Transverse colon (tissue), 4 donors: ENCODE results near the gene CD82. TPM values are rescaled to one million over a fixed set of nuclear protein-coding genes. Genes with fewer than 3 reads are reported as not detected.

Experiments
- DNase-seq: peaks from one replicate; pipeline ENCODE4 v3.0.0-alpha.2; 2019
- H3K27ac ChIP-seq, 4 donors: fragments of 200-600 bp; sonication (generic); 2 replicates each; pipeline ENCODE4 v1.5.1; 2016 to 2018; ENCODE audit warnings: inconsistent platforms in 4 of 4
- H3K27me3 ChIP-seq: fragments of 200-600 bp; sonication (generic); 2 replicates; pipeline ENCODE4 v1.5.1; 2017; ENCODE audit warnings: inconsistent platforms
- H3K36me3 ChIP-seq, 4 donors: fragments of 200-600 bp; sonication (generic); 2 replicates each; pipeline ENCODE4 v1.5.1; 2017 to 2019; ENCODE audit warnings: inconsistent platforms in 4 of 4
- H3K4me1 ChIP-seq, 4 donors: fragments of 200-600 bp; sonication (generic); 2 replicates each; pipeline ENCODE4 v1.5.1; 2017 to 2020; ENCODE audit warnings: inconsistent platforms in 4 of 4
- H3K4me3 ChIP-seq, 4 donors: fragments of 200-600 bp; sonication (generic); 1 replicate in 1 of 4; 2 replicates in 3 of 4; pipeline versions ENCODE4 v1.5.1 to v1.6.1; 2017 to 2019; ENCODE audit warnings: inconsistent platforms in 4 of 4
- H3K9me3 ChIP-seq, 2 donors: fragments of 200-600 bp; sonication (generic); 2 replicates each; pipeline ENCODE4 v1.5.1; 2017 to 2019; ENCODE audit warnings: inconsistent platforms in 2 of 2
- CTCF ChIP-seq, 5 experiments: fragments of 200-600 bp in 3 of 5; fragments of 450-650 bp in 2 of 5; sonication (generic) in 3 of 5; IDR thresholded peaks; 1 replicate in 2 of 5; 2 replicates in 3 of 5; pipeline ENCODE4 v1.5.1; 2016 to 2017; ENCODE audit warnings: antibody characterized with exemption in 5 of 5, inconsistent platforms in 3 of 5, mild to moderate bottlenecking in 2 of 5, moderate library complexity in 1 of 5
- EP300 ChIP-seq: sonication (generic); formaldehyde crosslinking; IDR thresholded peaks from one replicate; pipeline ENCODE4 v1.6.1; 2017; ENCODE audit warnings: antibody characterized with exemption, low read depth
- POLR2A ChIP-seq: fragments of 450-650 bp; IDR thresholded peaks from one replicate; pipeline ENCODE4 v1.6.1; 2016; ENCODE audit warnings: antibody characterized with exemption, mild to moderate bottlenecking, moderate library complexity
- POLR2AphosphoS5 ChIP-seq, 3 donors: sonication (generic); formaldehyde crosslinking; IDR thresholded peaks; one replicate each; pipeline ENCODE4 v1.6.1; 2016; ENCODE audit warnings: antibody characterized with exemption in 3 of 3
- WGBS, 2 donors: methylation state at CpG; one replicate each; pipeline ENCODE4 v1.1.5; 2018; ENCODE audit warnings: low coverage in 1 of 2; 5-methylcytosine and 5-hydroxymethylcytosine counted together
- in situ Hi-C, 4 donors: fragments of 200-750 bp; cut with MboI; loops; one replicate each; pipeline versions ENCODE4 v1.15.0 to v1.15.1; 2017; ENCODE audit warnings: low sequenced_read_pairs in 3 of 4, low pct_ligation_motif_present in 1 of 4, low pct_unique_long_range_greater_than_20kb in 1 of 4
- intact Hi-C: fragments of 100-400 bp; cut with DNase I; formaldehyde crosslinking; loops from one replicate; pipeline ENCODE4 v1.15.1; 2023; ENCODE audit warnings: low total_unique reads
- total RNA-seq, 4 donors: library from RNA; depleted of rRNA; stranded (reverse); fragments of >200 nt; gene quantifications; one replicate each; pipeline ENCODE4 v1.1.0, GENCODE V29; 2016

Gene CD82
- total RNA-seq, 4 donors from 2014 or later: 7.9 to 23.1 (median 14.0) TPM

GRCh38 chr11:44575288-44575672 is 9.8 kb downstream of the CD82 start:
- Histone ChIP-seq H3K4me1 (peaks cover 0 to 22% (median 0%) of the 10 kb centered on the region in 4 donors), H3K4me3 (no peak overlapping the region), H3K9me3 (no peaks in the 10 kb centered on the region), H3K27me3 (no peaks in the 10 kb centered on the region), H3K36me3 (no peaks in the 10 kb centered on the region), H3K27ac (peak overlapping the region in 1 of 4 donors; percentile 28)
- intact Hi-C loops (no loop called here), in situ Hi-C loops (no loop called here)
- TF ChIP-seq POLR2A (no peak), CTCF (IDR thresholded peaks at IDR 0.05) (no peak), POLR2AphosphoS5 (IDR thresholded peaks at IDR 0.05) (no peak), EP300 (no peak)
- no peak for DNase-seq
- 73% methylated on average over 2 of the region's 2 CpGs; no CpG with 5 or more reads in 1 of the 2 donors for WGBS, 2 donors

GRCh38 chr11:44575962-44576361 is 10.5 kb downstream of the CD82 start:
- peaks cover 0 to 17% (median 0%) of the 10 kb centered on the region in 4 donors for H3K4me1 ChIP-seq
- no peak for DNase-seq
- WGBS, 2 donors: 89% methylated on average over 5 of the region's 5 CpGs; no CpG with 5 or more reads in 1 of the 2 donors
- in situ Hi-C loops: no loop called here
- no peaks in the 10 kb centered on the region for H3K9me3 ChIP-seq
- no peaks in the 10 kb centered on the region for H3K27me3 ChIP-seq
- peak overlapping the region in 1 of 4 donors; percentile 25 for H3K27ac ChIP-seq
- H3K4me3 ChIP-seq: no peak overlapping the region
- intact Hi-C loops: no loop called here
- TF ChIP-seq POLR2A (no peak), POLR2AphosphoS5 (IDR thresholded peaks at IDR 0.05) (peak in 1 of 3 donors; percentile 50)
- H3K36me3 ChIP-seq: no peaks in the 10 kb centered on the region

GRCh38 chr11:44576656-44577055 is 11.2 kb downstream of the CD82 start:
- H3K4me1 ChIP-seq: peaks cover 0 to 17% (median 0%) of the 10 kb centered on the region in 4 donors
- TF ChIP-seq EP300 (no peak), POLR2AphosphoS5 (IDR thresholded peaks at IDR 0.05) (no peak), CTCF (IDR thresholded peaks at IDR 0.05) (no peak), POLR2A (no peak)
- no peak overlapping the region for H3K4me3 ChIP-seq
- no peak for DNase-seq
- no peak overlapping the region for H3K27ac ChIP-seq
- in situ Hi-C loops: no loop called here
- intact Hi-C loops: no loop called here
- no peaks in the 10 kb centered on the region for H3K9me3 ChIP-seq
- no peaks in the 10 kb centered on the region for H3K27me3 ChIP-seq
- H3K36me3 ChIP-seq: no peaks in the 10 kb centered on the region
- 91% methylated on average over 4 of the region's 4 CpGs; no CpG with 5 or more reads in 1 of the 2 donors for WGBS, 2 donors

- in situ Hi-C loops (no loop called here), intact Hi-C loops (no loop called here)
- Histone ChIP-seq H3K4me1 (peaks cover 0 to 17% (median 0%) of the 10 kb centered on the region in 4 donors), H3K36me3 (no peaks in the 10 kb centered on the region), H3K27me3 (no peaks in the 10 kb centered on the region), H3K9me3 (no peaks in the 10 kb centered on the region), H3K4me3 (no peak overlapping the region), H3K27ac (no peak overlapping the region)
- no peak for DNase-seq
- 81% methylated on average over 7 of the region's 7 CpGs; no CpG with 5 or more reads in 1 of the 2 donors for WGBS, 2 donors
- TF ChIP-seq POLR2AphosphoS5 (IDR thresholded peaks at IDR 0.05) (no peak), CTCF (IDR thresholded peaks at IDR 0.05) (no peak), EP300 (no peak), POLR2A (no peak)
Observed at GRCh38 chr11:44577231-44577830, 11.9 kb downstream of the CD82 start.

- H3K4me1 ChIP-seq: peaks cover 0 to 17% (median 0%) of the 10 kb centered on the region in 4 donors
Observed at GRCh38 chr11:44578279-44578678, 12.8 kb downstream of the CD82 start.

More at GRCh38 chr11:44578279-44578678, 12.8 kb downstream of the CD82 start:
- DNase-seq: no peak
- TF ChIP-seq CTCF (IDR thresholded peaks at IDR 0.05): no peak
- Histone ChIP-seq H3K27me3 (no peaks in the 10 kb centered on the region), H3K4me3 (no peak overlapping the region), H3K9me3 (no peaks in the 10 kb centered on the region), H3K36me3 (no peaks in the 10 kb centered on the region), H3K27ac (no peak overlapping the region)
- WGBS, 2 donors: 71% methylated on average over 1 to 5 of the region's 5 CpGs
- in situ Hi-C loops (no loop called here), intact Hi-C loops (no loop called here)
